Nephron (organoid): Measurements from ENCODE around the gene TSPAN18.

ENCODE experiments used
- H3K27ac Mint-ChIP-seq, 3 experiments: 2 replicates each; pipeline ENCODE4 v1.8.0; 2020; ENCODE audit warnings: mixed read lengths in 3 of 3, mild to moderate bottlenecking in 2 of 3, moderate library complexity in 1 of 3
- H3K27me3 Mint-ChIP-seq: 2 replicates; pipeline ENCODE4 v1.8.0; 2021; ENCODE audit warnings: low read depth, mild to moderate bottlenecking, moderate library complexity, mixed read lengths
- H3K36me3 Mint-ChIP-seq: 2 replicates; pipeline ENCODE4 v1.8.0; 2020; ENCODE audit warnings: low read depth, mixed read lengths
- H3K4me1 Mint-ChIP-seq: 2 replicates; pipeline ENCODE4 v1.8.0; 2020; ENCODE audit warnings: mixed read lengths
- H3K4me3 Mint-ChIP-seq, 3 experiments: 2 replicates each; pipeline ENCODE4 v1.8.0; 2020; ENCODE audit warnings: mild to moderate bottlenecking in 3 of 3, mixed read lengths in 3 of 3, moderate library complexity in 2 of 3
- H3K9me3 Mint-ChIP-seq: 2 replicates; pipeline ENCODE4 v1.8.0; 2020; ENCODE audit warnings: mixed read lengths
- TF ChIP-seq, protein P1 (sequence below), 3 experiments: fragments of 200-600 bp; sonication (generic); IDR thresholded peaks; one replicate each; pipeline ENCODE4 v1.5.0; 2021; ENCODE audit warnings: antibody characterized with exemption in 3 of 3; ENCODE audit not compliant: unreplicated experiment in 3 of 3

TSPAN18 gene

DNA sequence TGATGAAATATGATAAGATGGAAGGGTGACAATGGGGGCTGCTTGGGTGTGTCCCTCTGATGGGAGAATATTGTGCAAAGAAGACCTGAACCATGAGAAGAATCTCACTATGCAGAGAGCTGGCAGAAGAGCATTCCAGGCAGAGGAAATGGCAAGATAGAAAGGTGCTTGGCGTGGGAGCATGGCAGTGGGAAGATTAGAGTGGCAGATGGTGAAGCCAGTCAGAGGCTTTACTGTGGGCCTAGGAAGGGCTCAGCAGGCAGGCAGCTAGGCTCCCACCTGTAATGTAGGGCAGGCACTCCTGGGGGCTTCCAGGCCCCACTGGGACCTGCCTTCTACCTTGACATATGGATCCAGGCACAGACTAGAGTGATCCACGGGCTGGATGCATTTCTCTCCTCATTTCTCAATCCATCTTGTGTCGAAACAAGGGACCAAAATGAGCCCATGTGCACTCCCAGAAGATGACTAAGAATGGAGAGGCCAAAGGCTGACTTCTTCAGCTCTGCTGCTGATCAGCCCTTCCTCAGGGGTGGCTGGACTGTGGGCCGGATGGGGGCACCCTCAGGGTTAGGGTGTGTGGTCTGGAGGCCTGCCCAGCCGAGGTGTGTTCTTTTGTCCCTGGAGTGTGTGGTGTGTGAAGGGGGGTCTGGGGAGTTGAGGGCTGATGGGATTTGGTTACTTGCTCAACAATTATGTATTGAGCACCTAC lies 88.3 kb downstream of the TSPAN18 start:
- H3K4me3 Mint-ChIP-seq = no peak overlapping the region
- H3K27ac Mint-ChIP-seq = peak overlapping the region in 2 of 3 experiments; percentile 2 to 23
- H3K27me3 Mint-ChIP-seq = peaks cover 11% of the 10 kb centered on the region
- peaks cover 38% of the 10 kb centered on the region for H3K4me1 Mint-ChIP-seq
- H3K9me3 Mint-ChIP-seq = no peaks in the 10 kb centered on the region
- TF ChIP-seq, protein P1, sequence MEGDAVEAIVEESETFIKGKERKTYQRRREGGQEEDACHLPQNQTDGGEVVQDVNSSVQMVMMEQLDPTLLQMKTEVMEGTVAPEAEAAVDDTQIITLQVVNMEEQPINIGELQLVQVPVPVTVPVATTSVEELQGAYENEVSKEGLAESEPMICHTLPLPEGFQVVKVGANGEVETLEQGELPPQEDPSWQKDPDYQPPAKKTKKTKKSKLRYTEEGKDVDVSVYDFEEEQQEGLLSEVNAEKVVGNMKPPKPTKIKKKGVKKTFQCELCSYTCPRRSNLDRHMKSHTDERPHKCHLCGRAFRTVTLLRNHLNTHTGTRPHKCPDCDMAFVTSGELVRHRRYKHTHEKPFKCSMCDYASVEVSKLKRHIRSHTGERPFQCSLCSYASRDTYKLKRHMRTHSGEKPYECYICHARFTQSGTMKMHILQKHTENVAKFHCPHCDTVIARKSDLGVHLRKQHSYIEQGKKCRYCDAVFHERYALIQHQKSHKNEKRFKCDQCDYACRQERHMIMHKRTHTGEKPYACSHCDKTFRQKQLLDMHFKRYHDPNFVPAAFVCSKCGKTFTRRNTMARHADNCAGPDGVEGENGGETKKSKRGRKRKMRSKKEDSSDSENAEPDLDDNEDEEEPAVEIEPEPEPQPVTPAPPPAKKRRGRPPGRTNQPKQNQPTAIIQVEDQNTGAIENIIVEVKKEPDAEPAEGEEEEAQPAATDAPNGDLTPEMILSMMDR (IDR thresholded peaks at IDR 0.05; ENCODE audit: unreplicated experiment in 3 of 3) = no peak
- peaks cover 6% of the 10 kb centered on the region for H3K36me3 Mint-ChIP-seq

DNA sequence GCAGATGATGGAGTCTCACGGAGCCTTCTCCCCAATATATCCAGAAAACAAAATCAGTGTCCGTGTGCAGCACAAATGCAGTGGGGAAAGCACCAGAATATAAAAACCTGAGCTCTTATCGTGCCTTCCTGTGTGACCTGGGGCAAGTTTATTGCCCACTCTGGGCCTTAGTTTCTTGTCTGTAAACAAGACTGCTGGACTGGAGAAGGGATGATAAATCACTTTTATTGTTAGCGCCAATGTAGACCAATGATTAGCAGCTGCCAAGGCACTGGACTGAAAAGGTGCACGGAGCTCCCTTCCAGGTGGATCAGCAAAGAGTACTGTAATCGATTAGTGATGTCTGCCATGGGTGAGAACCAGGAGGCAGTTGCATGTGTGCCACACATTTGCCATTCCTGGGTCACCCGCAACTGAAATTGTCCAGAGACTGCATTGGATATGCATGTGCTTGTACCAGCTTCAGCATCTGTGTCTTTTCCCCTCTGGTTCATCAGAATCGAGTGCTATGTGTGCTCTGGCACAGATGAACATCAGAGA lies 89.2 kb downstream of the TSPAN18 start:
- H3K9me3 Mint-ChIP-seq = no peaks in the 10 kb centered on the region
- peaks cover 31% of the 10 kb centered on the region for H3K4me1 Mint-ChIP-seq
- TF ChIP-seq, protein P1 (IDR thresholded peaks at IDR 0.05; ENCODE audit: unreplicated experiment in 3 of 3) = no peak
- no peak overlapping the region for H3K27ac Mint-ChIP-seq
- H3K4me3 Mint-ChIP-seq = no peak overlapping the region
- peaks cover 15% of the 10 kb centered on the region for H3K27me3 Mint-ChIP-seq
- peaks cover 6% of the 10 kb centered on the region for H3K36me3 Mint-ChIP-seq

DNA sequence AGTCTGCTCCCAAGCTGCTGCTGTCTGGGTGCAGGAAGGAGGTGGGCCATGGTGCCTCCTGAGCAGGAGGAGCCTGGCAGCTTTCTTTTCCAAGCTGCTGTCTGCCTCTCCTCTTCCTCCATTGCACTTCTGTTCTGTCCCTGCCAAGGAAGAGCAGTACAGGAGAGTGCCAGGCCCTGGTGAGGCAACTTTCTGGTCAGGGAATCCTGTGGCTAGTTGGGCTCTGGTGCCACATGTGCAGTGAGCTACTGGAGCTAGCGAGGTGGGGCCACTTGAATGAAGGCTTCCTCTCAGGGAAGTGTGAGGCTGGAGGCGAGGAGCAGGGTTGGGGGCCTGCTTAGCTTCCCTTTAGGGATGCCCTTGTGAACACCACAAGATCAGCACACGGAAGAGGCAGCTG lies 90.0 kb downstream of the TSPAN18 start:
- H3K27me3 Mint-ChIP-seq = peaks cover 15% of the 10 kb centered on the region
- peaks cover 6% of the 10 kb centered on the region for H3K36me3 Mint-ChIP-seq
- H3K27ac Mint-ChIP-seq = no peak overlapping the region
- H3K9me3 Mint-ChIP-seq = no peaks in the 10 kb centered on the region
- peaks cover 26% of the 10 kb centered on the region for H3K4me1 Mint-ChIP-seq
- no peak overlapping the region for H3K4me3 Mint-ChIP-seq
- TF ChIP-seq, protein P1 (IDR thresholded peaks at IDR 0.05; ENCODE audit: unreplicated experiment in 3 of 3) = no peak

DNA sequence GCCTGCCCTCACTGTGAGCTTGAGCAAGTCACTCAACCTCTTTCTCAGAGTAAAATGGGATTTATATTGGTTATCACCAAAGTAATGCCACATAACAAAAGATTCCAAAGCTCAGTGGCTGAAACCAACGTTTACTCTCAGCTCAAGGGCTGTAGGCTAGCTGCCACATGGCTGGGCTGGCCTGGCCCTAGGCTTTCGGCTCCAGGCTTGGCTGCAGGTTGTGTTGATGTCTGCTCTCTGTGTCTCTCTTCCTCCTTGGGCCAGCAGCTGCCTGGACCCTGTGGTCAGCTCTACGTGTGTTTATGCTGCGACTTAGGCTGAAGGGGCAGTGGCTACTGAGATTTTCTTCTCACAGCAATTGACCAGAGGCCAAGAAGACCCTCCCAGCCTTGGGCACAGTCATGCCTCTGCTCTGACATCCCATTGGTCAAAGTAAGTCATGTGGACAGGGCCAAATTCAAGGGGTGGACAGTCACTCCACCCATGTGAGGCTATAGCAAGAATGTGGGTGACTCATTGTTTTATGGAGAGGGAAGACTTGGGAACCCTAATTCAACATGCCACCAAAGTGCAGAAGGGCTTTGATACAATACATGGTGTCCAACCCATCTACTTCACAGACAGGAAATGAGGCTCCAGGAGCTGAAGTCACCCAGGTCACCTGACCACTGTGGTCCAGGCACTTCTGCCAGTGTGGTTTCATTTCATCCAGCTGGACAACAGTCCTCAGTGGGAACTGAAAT lies 90.6 kb downstream of the TSPAN18 start:
- Mint-ChIP-seq H3K36me3 (peaks cover 6% of the 10 kb centered on the region), H3K27me3 (peaks cover 9% of the 10 kb centered on the region), H3K27ac (no peak overlapping the region), H3K4me3 (no peak overlapping the region), H3K9me3 (no peaks in the 10 kb centered on the region), H3K4me1 (peaks cover 20% of the 10 kb centered on the region)
- TF ChIP-seq, protein P1 (IDR thresholded peaks at IDR 0.05; ENCODE audit: unreplicated experiment in 3 of 3) = no peak

DNA sequence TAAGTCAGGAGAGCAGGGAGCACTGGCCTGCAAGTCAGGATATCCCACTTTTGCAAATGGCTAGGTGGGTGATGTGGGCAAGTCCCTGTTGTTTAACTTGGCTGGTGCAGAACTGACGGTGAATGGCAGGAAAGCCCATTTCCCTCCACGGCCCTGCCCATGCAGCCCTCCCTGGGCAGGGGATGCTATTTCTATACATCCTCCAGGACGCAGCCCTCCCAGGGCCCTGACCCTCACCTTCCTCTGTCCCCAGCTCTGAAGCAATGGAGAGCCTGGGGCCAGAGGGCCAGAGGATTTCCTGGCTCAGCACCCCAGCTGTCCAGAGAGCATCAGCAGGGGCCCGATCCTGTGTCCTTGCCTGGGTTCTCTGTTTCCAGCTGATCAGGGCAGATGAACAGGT lies 91.3 kb downstream of the TSPAN18 start:
- peak overlapping the region in 1 of 3 experiments; percentile 27 for H3K27ac Mint-ChIP-seq
- peaks cover 6% of the 10 kb centered on the region for H3K36me3 Mint-ChIP-seq
- peaks cover 20% of the 10 kb centered on the region for H3K4me1 Mint-ChIP-seq
- no peaks in the 10 kb centered on the region for H3K9me3 Mint-ChIP-seq
- TF ChIP-seq, protein P1 (IDR thresholded peaks at IDR 0.05; ENCODE audit: unreplicated experiment in 3 of 3) = no peak
- H3K4me3 Mint-ChIP-seq = no peak overlapping the region
- peaks cover 7% of the 10 kb centered on the region for H3K27me3 Mint-ChIP-seq
